HG03439 (cell line): Measurements from ENCODE around the gene NECTIN3.

Experiments used
- ATAC-seq: cut with Tn5 transposase; IDR thresholded peaks from one replicate; pipeline ENCODE4 v1.9.1; 2021; ENCODE audit warnings: mild to moderate bottlenecking, moderate library complexity; ENCODE audit not compliant: unreplicated experiment

The NECTIN3 gene

DNA sequence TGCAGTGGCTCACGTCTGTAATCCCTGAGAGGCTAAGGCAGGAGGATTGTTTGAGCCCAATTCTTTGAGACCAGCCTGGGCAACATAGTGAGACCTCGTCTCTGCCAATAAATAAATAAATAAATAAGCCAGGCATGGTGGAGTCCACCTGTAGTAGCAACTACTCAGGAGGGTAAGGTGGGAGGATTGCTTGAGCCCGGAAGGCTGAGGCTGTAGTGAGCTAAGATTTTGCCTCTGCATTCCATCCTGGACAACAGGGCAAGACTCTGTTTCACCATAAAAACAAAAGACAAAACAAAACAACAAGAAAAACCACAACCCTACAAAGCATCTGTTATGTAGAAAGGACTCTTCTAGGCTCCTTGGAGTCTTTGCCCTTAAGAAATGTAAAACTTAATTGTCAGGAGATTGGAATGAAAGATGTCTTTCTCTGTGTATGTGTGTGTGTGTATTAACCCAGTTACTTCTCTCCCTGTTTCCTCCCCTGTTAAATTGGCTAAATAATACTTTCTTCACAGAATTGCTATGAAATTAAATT is 9.5 kb downstream of the NECTIN3 start:
- ATAC-seq = no peak

GRCh38 chr3:111084911-111085310 is 13.3 kb downstream of the NECTIN3 start:
- no peak for ATAC-seq

- no peak for ATAC-seq
Observed at GRCh38 chr3:111087924-111088469, 16.4 kb downstream of the NECTIN3 start.

GRCh38 chr3:111096487-111097209 is 25.0 kb downstream of the NECTIN3 start:
- no peak for ATAC-seq

GRCh38 chr3:111103807-111104206 is 32.2 kb downstream of the NECTIN3 start:
- no peak for ATAC-seq

- no peak for ATAC-seq
Observed at GRCh38 chr3:111106993-111107661, 35.5 kb downstream of the NECTIN3 start.

DNA sequence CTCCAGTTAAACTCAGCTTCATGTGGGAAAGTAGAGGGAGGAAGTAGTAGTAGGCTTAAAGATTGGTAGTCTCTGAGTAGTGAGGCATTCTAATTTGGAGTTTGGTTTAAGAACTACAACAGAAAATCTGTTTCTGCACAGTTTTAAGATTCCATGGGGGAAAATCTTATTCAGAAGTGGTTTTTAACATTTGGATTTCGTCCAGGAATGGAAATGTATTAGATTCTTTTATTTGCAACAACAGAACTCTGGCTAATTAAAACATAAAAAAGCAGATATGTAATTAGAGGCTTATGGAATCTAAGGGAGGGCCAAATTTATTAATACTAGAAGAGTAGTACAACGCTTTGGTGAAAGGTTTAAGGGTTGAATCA is 36.0 kb downstream of the NECTIN3 start:
- ATAC-seq = no peak

GRCh38 chr3:111112913-111113312 is 41.3 kb downstream of the NECTIN3 start:
- no peak for ATAC-seq

DNA sequence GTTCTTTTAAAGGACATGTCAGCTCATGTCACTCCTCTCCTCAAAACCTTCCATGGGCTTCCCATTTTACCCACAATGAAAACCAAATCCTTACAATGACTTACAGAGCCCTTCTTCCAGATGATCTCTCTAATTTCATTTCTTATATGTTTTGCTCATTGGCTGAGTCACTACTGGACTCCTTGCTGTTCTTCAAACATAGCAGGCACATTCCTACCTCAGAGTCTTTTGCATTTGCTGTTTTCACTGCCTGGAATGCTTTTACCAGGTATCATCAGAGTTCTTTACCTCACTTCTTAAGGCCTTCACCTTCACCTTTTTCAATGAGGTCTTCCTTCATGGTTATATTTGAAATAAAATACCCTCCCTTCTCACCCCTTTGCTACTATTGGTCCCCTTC is 57.3 kb downstream of the NECTIN3 start:
- ATAC-seq = no peak

DNA sequence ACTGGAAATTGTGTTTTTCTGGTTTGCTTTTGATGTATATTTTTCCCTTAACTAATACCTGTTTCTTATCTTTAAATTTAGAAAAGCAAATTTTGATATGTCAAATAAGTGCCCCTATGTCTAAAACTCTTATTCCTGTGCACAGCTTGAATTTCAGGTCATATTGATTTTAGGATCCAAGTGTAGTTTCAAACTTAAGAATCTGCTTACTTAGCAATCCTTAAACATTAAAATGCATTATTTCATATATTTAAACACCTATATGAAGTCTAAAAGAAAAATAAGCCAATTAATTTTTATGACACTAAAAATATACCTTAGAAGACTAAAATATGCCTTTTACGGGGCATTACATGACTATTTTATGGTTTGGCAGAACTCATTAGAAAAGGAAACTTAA is 59.2 kb downstream of the NECTIN3 start:
- no peak for ATAC-seq

DNA sequence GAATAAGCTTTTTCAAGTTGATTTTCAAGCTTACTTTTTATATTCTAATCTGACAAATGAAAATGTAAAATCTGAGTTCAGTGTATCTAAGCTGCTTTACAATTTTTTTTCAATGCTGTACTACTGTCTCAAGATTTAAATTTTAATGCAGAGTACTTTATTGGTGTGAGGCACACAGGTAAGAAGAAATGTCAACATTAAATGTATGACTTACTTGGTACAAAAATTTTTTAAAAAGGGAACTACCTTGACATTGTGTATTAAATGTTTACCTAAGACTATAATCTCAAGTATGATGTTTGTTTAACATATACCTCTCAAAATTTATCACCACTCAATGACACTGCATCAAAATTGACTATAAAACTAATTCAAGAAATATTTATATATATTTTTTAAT is 62.7 kb downstream of the NECTIN3 start:
- ATAC-seq = no peak

- ATAC-seq = no peak
Observed at GRCh38 chr3:111151438-111151837, 79.8 kb downstream of the NECTIN3 start.

GRCh38 chr3:111152496-111152895 is 80.9 kb downstream of the NECTIN3 start:
- no peak for ATAC-seq

GRCh38 chr3:111156517-111156916 is 84.9 kb downstream of the NECTIN3 start:
- no peak for ATAC-seq

- no peak for ATAC-seq
Observed at GRCh38 chr3:111159391-111159790, 87.8 kb downstream of the NECTIN3 start.

- no peak for ATAC-seq
Observed at GRCh38 chr3:111164621-111165020, 93.0 kb downstream of the NECTIN3 start.

DNA sequence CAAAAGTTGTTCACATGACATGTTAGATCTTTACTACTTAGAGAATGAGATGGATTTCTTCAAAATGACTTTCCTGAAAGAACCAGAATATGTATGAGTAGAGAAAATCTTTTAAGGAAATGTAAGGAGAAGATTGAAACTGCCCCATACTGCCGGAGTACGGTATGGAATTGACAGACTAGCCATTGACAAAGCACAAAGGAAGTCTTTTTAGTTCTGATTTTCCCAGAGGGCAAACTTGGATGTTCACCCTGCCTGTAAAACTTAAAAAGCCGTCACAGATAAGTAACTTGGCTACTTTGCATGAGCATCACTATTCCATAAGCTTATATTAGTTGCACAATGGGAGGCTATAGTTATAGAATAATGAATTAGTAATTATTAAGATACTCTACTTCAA is 93.8 kb downstream of the NECTIN3 start:
- ATAC-seq = no peak

- ATAC-seq = no peak
Observed at GRCh38 chr3:111173328-111173900, 101.8 kb downstream of the NECTIN3 start.

GRCh38 chr3:111173906-111174305 is 102.3 kb downstream of the NECTIN3 start:
- ATAC-seq = no peak

DNA sequence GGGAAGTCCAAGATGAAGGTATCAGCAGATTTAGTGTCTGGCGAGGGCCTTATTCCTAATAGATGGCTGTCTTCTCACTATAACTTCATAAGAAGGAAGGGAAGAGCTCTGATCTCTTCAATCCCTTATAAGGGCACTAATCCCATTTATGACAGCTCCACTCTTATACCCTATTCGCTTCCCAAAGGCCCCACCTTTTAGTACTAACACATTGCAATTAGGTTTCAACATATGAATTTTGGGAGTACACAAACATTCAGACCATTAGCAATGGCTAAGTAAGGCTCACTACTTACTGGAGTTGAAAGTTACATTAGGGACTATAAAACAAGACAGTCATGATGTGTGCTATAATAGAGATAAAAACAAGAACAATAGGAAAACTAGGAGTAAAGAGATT is 118.9 kb downstream of the NECTIN3 start:
- ATAC-seq = no peak

- no peak for ATAC-seq
Observed at GRCh38 chr3:111193472-111193871, 121.9 kb downstream of the NECTIN3 start.

DNA sequence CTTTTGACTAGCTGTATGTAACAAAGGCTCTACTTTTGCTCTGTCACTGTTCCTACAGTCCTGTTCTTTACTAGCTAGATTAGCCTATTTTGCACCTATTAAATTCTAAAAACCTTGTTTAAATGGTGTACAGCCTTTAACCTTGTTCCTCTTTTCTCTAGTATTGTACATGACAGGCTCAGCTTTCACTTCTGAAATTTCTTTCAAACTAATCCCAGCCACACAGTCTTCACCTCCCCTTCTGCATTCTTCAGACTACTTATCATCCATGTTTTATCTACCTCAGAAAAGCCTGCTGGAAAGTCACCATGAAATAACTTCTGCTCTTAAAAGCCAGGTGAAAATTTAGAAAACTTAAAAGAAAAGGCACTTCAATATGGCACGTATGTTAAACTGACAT is 122.4 kb downstream of the NECTIN3 start:
- no peak for ATAC-seq
